ENCODE results near the gene C1QTNF1.

C1QTNF1 gene

GRCh38 chr17:79080349-79080748 lies 56.4 kb downstream of the C1QTNF1 start:
- Mint-ChIP-seq H3K4me3 (no peak overlapping the region), H3K27ac (no peak overlapping the region), H3K27me3 (no peaks in the 10 kb centered on the region), H3K9me3 (no peaks in the 10 kb centered on the region), H3K4me1 (peaks cover 19% of the 10 kb centered on the region), H3K36me3 (peaks cover 44% of the 10 kb centered on the region)
- ATAC-seq, result no peak

- Mint-ChIP-seq H3K9me3 (no peaks in the 10 kb centered on the region), H3K4me1 (peaks cover 14% of the 10 kb centered on the region), H3K27ac (no peak overlapping the region), H3K36me3 (peaks cover 47% of the 10 kb centered on the region), H3K27me3 (no peaks in the 10 kb centered on the region), H3K4me3 (no peak overlapping the region)
- ATAC-seq, result no peak
Observed at GRCh38 chr17:79080761-79081290, 56.9 kb downstream of the C1QTNF1 start.

GRCh38 chr17:79081571-79082276 lies 57.8 kb downstream of the C1QTNF1 start:
- no peak overlapping the region for H3K4me3 Mint-ChIP-seq
- H3K9me3 Mint-ChIP-seq, result no peaks in the 10 kb centered on the region
- no peaks in the 10 kb centered on the region for H3K27me3 Mint-ChIP-seq
- no peak for ATAC-seq
- H3K4me1 Mint-ChIP-seq, result peaks cover 9% of the 10 kb centered on the region
- H3K36me3 Mint-ChIP-seq, result peaks cover 55% of the 10 kb centered on the region
- H3K27ac Mint-ChIP-seq, result no peak overlapping the region

- H3K9me3 Mint-ChIP-seq, result no peaks in the 10 kb centered on the region
- no peak for ATAC-seq
- no peaks in the 10 kb centered on the region for H3K27me3 Mint-ChIP-seq
- peaks cover 55% of the 10 kb centered on the region for H3K36me3 Mint-ChIP-seq
- H3K4me3 Mint-ChIP-seq, result no peak overlapping the region
- no peak overlapping the region for H3K27ac Mint-ChIP-seq
- H3K4me1 Mint-ChIP-seq, result peaks cover 9% of the 10 kb centered on the region
Observed at GRCh38 chr17:79082311-79083190, 58.6 kb downstream of the C1QTNF1 start.

GRCh38 chr17:79083191-79083971 lies 59.4 kb downstream of the C1QTNF1 start:
- Mint-ChIP-seq H3K27me3 (no peaks in the 10 kb centered on the region), H3K36me3 (peaks cover 53% of the 10 kb centered on the region), H3K4me1 (peaks cover 9% of the 10 kb centered on the region), H3K27ac (no peak overlapping the region), H3K4me3 (no peak overlapping the region), H3K9me3 (no peaks in the 10 kb centered on the region)
- ATAC-seq, result no peak

GRCh38 chr17:79084291-79085153 lies 60.6 kb downstream of the C1QTNF1 start:
- Mint-ChIP-seq H3K4me1 (peaks cover 9% of the 10 kb centered on the region), H3K36me3 (peaks cover 42% of the 10 kb centered on the region), H3K9me3 (no peaks in the 10 kb centered on the region), H3K27me3 (no peaks in the 10 kb centered on the region), H3K4me3 (no peak overlapping the region), H3K27ac (no peak overlapping the region)
- ATAC-seq, result no peak

- no peaks in the 10 kb centered on the region for H3K27me3 Mint-ChIP-seq
- peaks cover 34% of the 10 kb centered on the region for H3K36me3 Mint-ChIP-seq
- H3K4me1 Mint-ChIP-seq, result peaks cover 9% of the 10 kb centered on the region
- no peak overlapping the region for H3K4me3 Mint-ChIP-seq
- ATAC-seq, result no peak
- no peaks in the 10 kb centered on the region for H3K9me3 Mint-ChIP-seq
- H3K27ac Mint-ChIP-seq, result no peak overlapping the region
Observed at GRCh38 chr17:79085154-79085920, 61.4 kb downstream of the C1QTNF1 start.

- no peaks in the 10 kb centered on the region for H3K9me3 Mint-ChIP-seq
- H3K4me3 Mint-ChIP-seq, result no peak overlapping the region
Observed at GRCh38 chr17:79085921-79086551, 62.1 kb downstream of the C1QTNF1 start.

GRCh38 chr17:79086609-79087427 lies 62.8 kb downstream of the C1QTNF1 start:
- Mint-ChIP-seq H3K27me3 (peaks cover 11% of the 10 kb centered on the region), H3K27ac (no peak overlapping the region), H3K4me3 (no peak overlapping the region), H3K4me1 (no peaks in the 10 kb centered on the region), H3K9me3 (no peaks in the 10 kb centered on the region), H3K36me3 (peaks cover 19% of the 10 kb centered on the region)
- ATAC-seq, result no peak

More at GRCh38 chr17:79085921-79086551, 62.1 kb downstream of the C1QTNF1 start:
- Mint-ChIP-seq H3K27ac (no peak overlapping the region), H3K27me3 (peaks cover 6% of the 10 kb centered on the region), H3K36me3 (peaks cover 27% of the 10 kb centered on the region), H3K4me1 (peaks cover 3% of the 10 kb centered on the region)
- ATAC-seq, result no peak

- Mint-ChIP-seq H3K4me1 (no peaks in the 10 kb centered on the region), H3K27ac (no peak overlapping the region), H3K36me3 (peaks cover 17% of the 10 kb centered on the region), H3K4me3 (no peak overlapping the region), H3K27me3 (peaks cover 18% of the 10 kb centered on the region), H3K9me3 (no peaks in the 10 kb centered on the region)
- peak; percentile 73 for ATAC-seq
Observed at GRCh38 chr17:79087428-79088143, 63.6 kb downstream of the C1QTNF1 start.

GRCh38 chr17:79088247-79088996 lies 64.5 kb downstream of the C1QTNF1 start:
- peaks cover 27% of the 10 kb centered on the region for H3K27me3 Mint-ChIP-seq
- H3K9me3 Mint-ChIP-seq, result no peaks in the 10 kb centered on the region
- peaks cover 17% of the 10 kb centered on the region for H3K36me3 Mint-ChIP-seq
- ATAC-seq, result no peak
- H3K4me1 Mint-ChIP-seq, result no peaks in the 10 kb centered on the region
- H3K27ac Mint-ChIP-seq, result no peak overlapping the region
- no peak overlapping the region for H3K4me3 Mint-ChIP-seq

- Mint-ChIP-seq H3K4me3 (no peak overlapping the region), H3K4me1 (no peaks in the 10 kb centered on the region), H3K36me3 (peaks cover 12% of the 10 kb centered on the region), H3K27me3 (peaks cover 32% of the 10 kb centered on the region), H3K27ac (no peak overlapping the region), H3K9me3 (no peaks in the 10 kb centered on the region)
- no peak for ATAC-seq
Observed at GRCh38 chr17:79088997-79089328, 65.0 kb downstream of the C1QTNF1 start.

Data from stimulated activated memory B cell treated with anti-CD40 and anti-IgM and Interleukin-4, amounts not matched to agents 10 μg/mL and 1 μg/mL and 100 μg/mL, for 72 hours (primary cell).